ENCODE data around the gene SLC30A1. TPM values are rescaled to one million over a fixed set of nuclear protein-coding genes. Genes with fewer than 3 reads are reported as not detected.

Gene SLC30A1
- total RNA-seq, 1 donor = 41.9 TPM

DNA sequence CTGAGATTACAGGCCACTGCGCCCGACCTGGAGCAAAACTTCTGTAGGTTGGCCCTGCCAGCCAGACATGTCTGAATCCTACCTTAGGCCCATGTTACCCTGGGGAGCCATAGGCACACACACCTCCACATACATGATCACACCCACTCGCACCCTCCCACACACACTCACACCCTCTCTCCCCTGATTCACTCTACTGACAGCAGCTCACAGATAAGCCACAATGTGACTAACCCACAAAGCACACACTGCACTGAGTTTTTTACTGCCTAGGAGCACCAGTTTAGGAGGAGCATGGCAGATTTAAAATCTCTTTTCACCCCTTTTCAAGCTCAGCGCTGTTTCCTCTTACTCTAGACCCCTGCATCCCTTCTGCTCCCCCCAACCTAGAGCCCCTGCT lies 41.7 kb downstream of the SLC30A1 start:
- TF ChIP-seq, protein P1, sequence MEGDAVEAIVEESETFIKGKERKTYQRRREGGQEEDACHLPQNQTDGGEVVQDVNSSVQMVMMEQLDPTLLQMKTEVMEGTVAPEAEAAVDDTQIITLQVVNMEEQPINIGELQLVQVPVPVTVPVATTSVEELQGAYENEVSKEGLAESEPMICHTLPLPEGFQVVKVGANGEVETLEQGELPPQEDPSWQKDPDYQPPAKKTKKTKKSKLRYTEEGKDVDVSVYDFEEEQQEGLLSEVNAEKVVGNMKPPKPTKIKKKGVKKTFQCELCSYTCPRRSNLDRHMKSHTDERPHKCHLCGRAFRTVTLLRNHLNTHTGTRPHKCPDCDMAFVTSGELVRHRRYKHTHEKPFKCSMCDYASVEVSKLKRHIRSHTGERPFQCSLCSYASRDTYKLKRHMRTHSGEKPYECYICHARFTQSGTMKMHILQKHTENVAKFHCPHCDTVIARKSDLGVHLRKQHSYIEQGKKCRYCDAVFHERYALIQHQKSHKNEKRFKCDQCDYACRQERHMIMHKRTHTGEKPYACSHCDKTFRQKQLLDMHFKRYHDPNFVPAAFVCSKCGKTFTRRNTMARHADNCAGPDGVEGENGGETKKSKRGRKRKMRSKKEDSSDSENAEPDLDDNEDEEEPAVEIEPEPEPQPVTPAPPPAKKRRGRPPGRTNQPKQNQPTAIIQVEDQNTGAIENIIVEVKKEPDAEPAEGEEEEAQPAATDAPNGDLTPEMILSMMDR (IDR thresholded peaks at IDR 0.05; ENCODE audit: insufficient read depth, low read depth, low read length) = no peak
- H3K4me3 ChIP-seq (ENCODE audit: low read depth, low read length) = no peak overlapping the region
- DNase-seq (ENCODE audit: low read depth) = no peak

- H3K4me3 ChIP-seq (ENCODE audit: low read depth, low read length) = no peak overlapping the region
- TF ChIP-seq, protein P1 (IDR thresholded peaks at IDR 0.05; ENCODE audit: insufficient read depth, low read depth, low read length) = no peak
- DNase-seq (ENCODE audit: low read depth) = no peak
Observed at GRCh38 chr1:211536606-211537005, 42.4 kb downstream of the SLC30A1 start.

DNA sequence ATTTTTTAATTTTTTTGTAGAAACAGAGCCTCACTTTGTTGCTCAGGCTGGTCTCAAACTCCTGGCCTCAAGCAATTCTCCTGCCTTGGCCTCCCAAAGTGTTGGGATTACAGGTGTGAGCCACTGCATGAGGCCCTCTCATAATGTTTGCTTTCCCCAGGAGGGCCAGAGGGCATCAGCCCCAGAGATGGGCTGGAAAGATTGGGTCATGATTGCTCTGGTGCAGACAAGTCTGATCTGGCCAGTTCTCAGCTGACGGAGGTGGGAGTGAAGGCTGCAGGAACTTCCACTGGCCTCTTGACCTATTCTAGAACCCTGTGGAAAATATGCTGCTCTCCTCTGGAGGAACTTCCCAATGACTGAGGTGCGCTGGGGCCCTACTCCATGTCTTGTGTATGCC lies 43.6 kb downstream of the SLC30A1 start:
- TF ChIP-seq, protein P1 (IDR thresholded peaks at IDR 0.05; ENCODE audit: insufficient read depth, low read depth, low read length) = no peak
- no peak for DNase-seq (ENCODE audit: low read depth)
- H3K4me3 ChIP-seq (ENCODE audit: low read depth, low read length) = no peak overlapping the region

DNA sequence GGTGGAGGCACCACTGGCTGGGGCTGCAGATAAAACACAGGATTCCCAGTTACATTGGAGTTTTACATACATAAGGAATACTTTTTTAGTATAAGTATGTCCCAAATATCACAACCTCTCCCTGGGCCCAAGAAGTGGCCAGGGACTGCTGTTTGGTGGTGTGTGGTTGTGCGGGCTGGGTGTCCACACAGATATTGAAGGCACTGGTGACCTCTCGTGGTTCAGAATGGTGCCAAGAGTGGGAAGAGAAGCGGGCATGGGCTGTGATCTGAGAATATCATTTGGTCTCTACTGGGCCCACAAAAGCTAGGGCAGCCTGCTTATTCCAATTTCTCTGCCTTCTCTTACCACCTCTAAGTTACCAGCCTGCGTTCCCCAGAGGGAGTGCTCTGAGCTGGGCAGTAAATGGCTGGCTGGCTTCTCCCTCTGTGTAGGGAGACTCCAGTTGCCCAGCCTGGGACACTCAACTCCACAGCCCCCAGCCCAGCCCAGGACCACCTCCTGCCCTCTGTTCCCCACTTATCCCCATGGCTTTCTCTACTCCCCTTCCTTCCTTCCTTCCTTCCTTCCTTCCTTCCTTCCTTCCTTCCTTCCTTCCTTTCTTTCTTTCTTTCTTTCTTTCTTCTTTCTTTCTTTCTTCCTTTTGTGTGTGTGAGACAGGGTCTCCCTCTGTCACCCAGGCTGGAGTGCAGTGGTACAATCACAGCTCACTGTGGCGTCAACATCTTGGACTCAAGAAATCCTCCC lies 44.2 kb downstream of the SLC30A1 start:
- no peak for DNase-seq (ENCODE audit: low read depth)
- TF ChIP-seq, protein P1 (IDR thresholded peaks at IDR 0.05; ENCODE audit: insufficient read depth, low read depth, low read length) = no peak
- H3K4me3 ChIP-seq (ENCODE audit: low read depth, low read length) = no peak overlapping the region

DNA sequence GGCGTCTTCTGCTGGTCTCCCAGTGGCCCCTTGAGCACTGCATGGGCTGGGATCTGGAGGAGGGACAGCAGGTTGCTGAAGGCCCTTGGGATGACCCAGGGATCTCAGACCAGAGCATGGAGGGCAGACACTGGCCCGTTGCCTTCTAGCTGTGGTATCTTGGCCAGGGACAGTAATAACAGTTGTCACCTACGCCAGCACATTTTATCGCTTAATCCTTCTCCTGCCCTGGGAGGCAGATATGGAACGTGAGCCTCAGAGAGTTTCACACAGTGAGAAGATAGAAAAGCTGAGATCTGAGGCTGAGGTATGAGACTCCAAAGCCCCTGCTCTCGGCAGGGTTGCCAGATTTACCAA lies 46.9 kb downstream of the SLC30A1 start:
- DNase-seq (ENCODE audit: low read depth) = no peak
- no peak overlapping the region for H3K4me3 ChIP-seq (ENCODE audit: low read depth, low read length)
- TF ChIP-seq, protein P1 (IDR thresholded peaks at IDR 0.05; ENCODE audit: insufficient read depth, low read depth, low read length) = no peak

DNA sequence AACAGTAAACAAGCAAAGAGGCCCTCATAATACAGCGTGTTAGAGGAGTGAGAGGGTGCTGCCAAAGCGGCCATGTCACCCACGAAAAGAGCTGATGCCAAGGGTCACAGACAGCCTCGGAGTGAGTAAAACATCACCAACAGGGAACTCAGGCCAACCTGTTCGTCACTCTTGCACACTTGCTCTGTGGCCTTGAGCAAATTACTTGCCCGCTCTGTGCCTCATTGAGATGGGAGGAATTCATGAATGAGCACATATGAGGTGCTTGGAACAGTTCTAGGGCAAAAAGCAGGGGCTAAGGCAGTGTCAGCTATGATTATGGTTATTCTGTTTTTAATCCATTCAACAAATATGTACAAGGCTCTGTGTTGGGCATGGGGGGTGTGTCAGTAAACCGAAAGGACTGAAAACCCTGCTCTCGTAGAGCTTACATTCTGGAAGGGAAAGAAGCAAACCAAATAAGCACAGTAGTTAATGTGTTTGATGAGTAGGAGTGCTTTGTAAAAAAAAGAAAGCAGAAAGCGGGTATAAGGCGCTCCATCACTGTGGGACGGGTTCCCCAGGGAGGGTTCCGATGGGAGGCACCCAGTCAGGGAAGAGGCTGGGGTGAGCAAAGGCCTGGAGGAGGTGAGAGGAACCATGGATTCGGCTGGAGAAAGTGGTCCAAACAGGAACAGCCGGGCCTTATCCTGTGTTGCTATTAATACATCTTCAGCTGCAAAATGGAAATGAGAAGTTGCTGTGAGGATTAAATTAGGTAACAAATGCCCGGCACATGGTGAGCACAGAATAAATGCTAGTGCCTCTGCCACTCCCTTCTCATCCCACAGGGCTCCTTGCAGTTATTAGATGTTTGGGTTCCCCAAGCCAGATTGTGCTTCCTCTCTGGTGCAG lies 47.5 kb downstream of the SLC30A1 start:
- DNase-seq (ENCODE audit: low read depth) = no peak
- H3K4me3 ChIP-seq (ENCODE audit: low read depth, low read length) = no peak overlapping the region
- TF ChIP-seq, protein P1 (IDR thresholded peaks at IDR 0.05; ENCODE audit: insufficient read depth, low read depth, low read length) = no peak

Measured in fibroblast of villous mesenchyme (primary cell).